NCI-H187 (cell line): ENCODE results near the gene ANXA11.

Source experiments
- DNase-seq, 2 experiments: peaks; one replicate each; lab custom pipeline; 2025; lab: John Stamatoyannopoulos, UW

ANXA11 gene

DNA sequence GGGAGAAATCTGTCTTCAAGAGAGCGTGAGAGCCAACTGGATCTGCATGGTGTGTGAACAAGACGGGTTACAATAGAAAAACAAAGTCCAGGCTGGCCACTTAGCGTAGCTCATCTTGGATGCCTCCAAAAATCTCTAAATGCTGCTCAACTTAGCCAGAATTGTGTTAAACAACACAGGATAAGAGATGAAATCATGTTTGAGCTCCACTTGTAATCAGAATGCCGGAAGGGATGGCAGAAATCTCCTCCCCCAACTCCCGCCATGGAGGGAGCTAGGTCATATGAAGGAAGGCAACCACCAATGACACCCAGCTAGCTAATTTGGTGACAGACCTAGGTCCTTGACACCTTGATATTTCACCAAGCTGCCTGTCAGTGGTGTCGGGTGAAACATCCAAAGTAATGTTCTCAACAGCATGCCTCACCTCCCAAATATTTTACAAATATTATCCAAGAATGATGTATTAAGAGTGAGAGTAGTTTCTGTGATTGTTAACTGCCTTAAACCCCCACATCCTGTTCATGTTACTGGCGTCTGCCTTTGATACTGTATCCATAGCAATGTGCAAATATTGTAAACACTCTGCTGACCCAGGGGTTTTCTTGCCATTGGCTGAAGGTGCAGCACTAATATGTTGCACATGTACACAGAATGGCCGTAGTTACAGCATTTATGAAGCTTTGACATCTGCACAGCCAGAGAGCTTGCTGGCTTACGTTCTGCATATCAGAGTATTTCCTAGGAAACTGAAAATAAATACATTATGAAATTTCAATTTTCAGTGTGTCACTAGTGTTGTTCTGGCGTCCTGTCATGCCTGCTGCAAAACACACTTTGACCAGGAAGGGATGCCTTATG is 101.0 kb downstream of the ANXA11 start:
- no peak for DNase-seq
